HEK293T (cell line): ENCODE data around the gene SLC13A3.

Experiments
- CTCF ChIA-PET: fragments of 350-600 bp; formaldehyde crosslinking; extraction: SDS; loops from one replicate; lab custom pipeline; 2021; ENCODE audit warnings: antibody characterized with exemption, inconsistent platforms; lab: Yijun Ruan, JAX
- POLR2A ChIA-PET: fragments of 350-600 bp; formaldehyde crosslinking; extraction: SDS; loops from one replicate; lab custom pipeline; 2020; ENCODE audit warnings: antibody characterized with exemption, inconsistent platforms; lab: Yijun Ruan, JAX
- DNase-seq: peaks from one replicate; pipeline ENCODE4 v3.0.0; 2012; ENCODE audit warnings: mixed read lengths; ENCODE audit errors: extremely low spot score
- ARNT ChIP-seq: fragments of 450-650 bp; IDR thresholded peaks from 2 replicates; pipeline ENCODE4 v1.6.1; 2017; ENCODE audit warnings: mild to moderate bottlenecking
- BHLHE40 ChIP-seq: fragments of 450-650 bp; IDR thresholded peaks from 2 replicates; pipeline ENCODE4 v1.6.1; 2016; ENCODE audit warnings: mild to moderate bottlenecking, moderate library complexity, borderline replicate concordance
- CTBP1 ChIP-seq: fragments of 450-650 bp; IDR thresholded peaks from 2 replicates; pipeline ENCODE4 v1.6.1; 2016; ENCODE audit warnings: borderline replicate concordance
- ELF4 ChIP-seq: fragments of 450-650 bp; IDR thresholded peaks from 2 replicates; pipeline ENCODE4 v1.6.1; 2017; ENCODE audit warnings: antibody characterized with exemption
- FOXA1 ChIP-seq: fragments of 450-650 bp; IDR thresholded peaks from 2 replicates; pipeline ENCODE4 v1.6.1; 2016; ENCODE audit warnings: mild to moderate bottlenecking
- FOXK2 ChIP-seq: fragments of 450-650 bp; IDR thresholded peaks from 2 replicates; pipeline ENCODE4 v1.6.1; 2016; ENCODE audit warnings: mild to moderate bottlenecking
- FOXM1 ChIP-seq: fragments of 450-650 bp; IDR thresholded peaks from 2 replicates; pipeline ENCODE4 v1.6.1; 2017; ENCODE audit warnings: mild to moderate bottlenecking, borderline replicate concordance
- HDGF ChIP-seq: fragments of 450-650 bp; IDR thresholded peaks from 2 replicates; pipeline ENCODE4 v1.6.1; 2017; ENCODE audit warnings: antibody characterized with exemption, borderline replicate concordance
- L3MBTL2 ChIP-seq: fragments of 450-650 bp; conservative IDR thresholded peaks from 2 replicates; pipeline ENCODE4 v1.6.1; 2016; ENCODE audit warnings: mild to moderate bottlenecking
- LEF1 ChIP-seq: fragments of 450-650 bp; IDR thresholded peaks from 2 replicates; pipeline ENCODE4 v1.6.1; 2017; ENCODE audit warnings: mild to moderate bottlenecking, borderline replicate concordance
- NFRKB ChIP-seq: fragments of 450-650 bp; IDR thresholded peaks from 2 replicates; pipeline ENCODE4 v1.6.1; 2016; ENCODE audit warnings: mild to moderate bottlenecking, moderate library complexity
- SP1 ChIP-seq: fragments of 450-650 bp; IDR thresholded peaks from 2 replicates; pipeline ENCODE4 v1.6.1; 2017
- SUZ12 ChIP-seq: fragments of 450-650 bp; IDR thresholded peaks from 2 replicates; pipeline ENCODE4 v1.6.1; 2016; ENCODE audit warnings: mild to moderate bottlenecking
- TARDBP ChIP-seq: fragments of 450-650 bp; IDR thresholded peaks from 2 replicates; pipeline ENCODE4 v1.6.1; 2016
- ZNF384 ChIP-seq: fragments of 450-650 bp; IDR thresholded peaks from 2 replicates; pipeline ENCODE4 v1.6.1; 2016
- TF ChIP-seq, protein P1 (sequence below): fragments of 450-650 bp; IDR thresholded peaks from 2 replicates; pipeline ENCODE4 v1.6.1; 2016

Gene SLC13A3

GRCh38 chr20:46630306-46630705 lies 21.0 kb downstream of the SLC13A3 start:
- CTCF ChIA-PET: no interaction called here
- DNase-seq: no peak
- POLR2A ChIA-PET: no interaction called here
- no peak for TF ChIP-seq LEF1
- TF ChIP-seq BHLHE40: no peak
- no peak for TF ChIP-seq L3MBTL2
- TF ChIP-seq FOXM1: no peak
- TF ChIP-seq, protein P1, sequence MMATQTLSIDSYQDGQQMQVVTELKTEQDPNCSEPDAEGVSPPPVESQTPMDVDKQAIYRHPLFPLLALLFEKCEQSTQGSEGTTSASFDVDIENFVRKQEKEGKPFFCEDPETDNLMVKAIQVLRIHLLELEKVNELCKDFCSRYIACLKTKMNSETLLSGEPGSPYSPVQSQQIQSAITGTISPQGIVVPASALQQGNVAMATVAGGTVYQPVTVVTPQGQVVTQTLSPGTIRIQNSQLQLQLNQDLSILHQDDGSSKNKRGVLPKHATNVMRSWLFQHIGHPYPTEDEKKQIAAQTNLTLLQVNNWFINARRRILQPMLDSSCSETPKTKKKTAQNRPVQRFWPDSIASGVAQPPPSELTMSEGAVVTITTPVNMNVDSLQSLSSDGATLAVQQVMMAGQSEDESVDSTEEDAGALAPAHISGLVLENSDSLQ: no peak
- TF ChIP-seq CTBP1: no peak
- no peak for TF ChIP-seq ZNF384
- no peak for TF ChIP-seq FOXK2
- TF ChIP-seq SUZ12: no peak
- TF ChIP-seq FOXA1: no peak
- no peak for TF ChIP-seq ELF4
- TF ChIP-seq HDGF: no peak
- no peak for TF ChIP-seq SP1
- TF ChIP-seq TARDBP: no peak
- no peak for TF ChIP-seq NFRKB
- TF ChIP-seq ARNT: no peak

DNA sequence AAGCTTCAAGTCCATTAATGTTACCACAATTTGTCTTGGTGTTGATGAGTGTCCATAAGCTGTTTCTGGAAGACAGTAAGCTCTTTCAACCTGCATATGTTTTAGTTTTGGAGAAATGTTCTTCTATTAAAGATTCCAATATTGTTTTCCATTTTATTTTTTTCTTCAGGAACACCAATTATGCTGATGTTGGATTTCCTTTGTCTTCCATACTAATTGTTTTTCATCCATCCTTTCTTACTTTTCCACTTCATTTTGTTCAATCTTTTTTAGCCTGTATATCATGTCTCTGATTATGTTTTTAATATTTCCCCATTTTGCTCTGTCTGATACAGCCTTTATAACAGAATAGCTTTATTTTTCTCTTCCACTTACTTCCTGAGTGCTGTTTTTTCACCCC lies 21.9 kb downstream of the SLC13A3 start:
- ChIA-PET CTCF (no interaction called here), POLR2A (no interaction called here)
- TF ChIP-seq ARNT: no peak
- no peak for TF ChIP-seq HDGF
- TF ChIP-seq ELF4: no peak
- no peak for TF ChIP-seq SP1
- TF ChIP-seq, protein P1: no peak
- no peak for TF ChIP-seq BHLHE40
- no peak for TF ChIP-seq LEF1
- TF ChIP-seq CTBP1: no peak
- no peak for TF ChIP-seq FOXK2
- TF ChIP-seq TARDBP: no peak
- TF ChIP-seq ZNF384: no peak
- TF ChIP-seq L3MBTL2: no peak
- no peak for TF ChIP-seq NFRKB
- TF ChIP-seq FOXM1: no peak
- TF ChIP-seq FOXA1: no peak
- TF ChIP-seq SUZ12: no peak
- no peak for DNase-seq

DNA sequence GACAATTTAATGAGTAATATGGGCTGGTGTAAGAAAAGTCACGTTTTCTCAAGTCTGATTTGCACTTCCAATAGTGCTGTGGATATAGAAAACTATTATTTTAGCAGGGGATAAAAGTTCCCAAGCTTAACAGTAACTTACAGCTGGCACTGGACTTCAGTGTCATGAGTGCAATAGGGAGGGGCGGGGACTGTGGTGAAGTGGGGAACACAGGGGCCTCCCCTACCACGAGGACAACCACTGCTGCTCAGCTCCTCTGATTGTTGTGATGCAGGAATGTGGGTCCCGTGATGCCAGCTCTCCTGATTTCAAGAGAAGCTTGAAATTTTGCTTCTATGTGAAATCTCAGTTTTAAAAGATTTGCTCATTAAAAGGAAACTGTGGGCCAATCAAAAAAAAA lies 24.0 kb downstream of the SLC13A3 start:
- POLR2A ChIA-PET: no interaction called here
- TF ChIP-seq SP1: no peak
- no peak for TF ChIP-seq NFRKB
- TF ChIP-seq L3MBTL2: no peak
- no peak for TF ChIP-seq SUZ12
- TF ChIP-seq CTBP1: no peak
- no peak for TF ChIP-seq FOXK2
- no peak for TF ChIP-seq ZNF384
- no peak for TF ChIP-seq BHLHE40
- TF ChIP-seq HDGF: no peak
- no peak for TF ChIP-seq TARDBP
- TF ChIP-seq FOXM1: no peak
- TF ChIP-seq, protein P1: no peak
- CTCF ChIA-PET: no interaction called here
- no peak for DNase-seq

DNA sequence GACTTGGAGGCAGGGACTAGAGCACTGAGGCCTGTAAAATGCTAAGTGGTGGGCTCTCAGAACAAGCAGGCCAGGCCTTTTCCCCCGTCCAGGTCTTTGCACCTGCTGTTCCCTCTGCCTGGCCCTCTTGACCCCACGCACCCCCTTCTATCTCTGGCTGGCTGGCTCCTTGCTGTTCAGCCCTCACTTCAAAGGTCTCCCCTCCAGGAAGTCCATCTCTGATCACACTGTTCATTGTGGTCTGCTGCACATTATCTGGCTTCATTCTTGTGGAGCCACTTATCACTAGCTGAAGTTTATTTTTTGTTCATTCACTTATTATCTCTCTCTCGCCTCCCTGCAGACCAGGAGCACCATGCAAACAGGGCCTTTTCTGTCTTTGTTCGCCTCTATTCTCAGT lies 24.5 kb downstream of the SLC13A3 start:
- TF ChIP-seq L3MBTL2: no peak
- no peak for TF ChIP-seq FOXM1
- TF ChIP-seq HDGF: no peak
- TF ChIP-seq, protein P1: no peak
- TF ChIP-seq ZNF384: no peak
- TF ChIP-seq NFRKB: no peak
- no peak for TF ChIP-seq CTBP1
- TF ChIP-seq SUZ12: no peak
- TF ChIP-seq FOXK2: no peak
- TF ChIP-seq ELF4: no peak
- TF ChIP-seq ARNT: no peak
- no peak for TF ChIP-seq LEF1
- POLR2A ChIA-PET: no interaction called here
- CTCF ChIA-PET: no interaction called here
- DNase-seq: no peak

GRCh38 chr20:46625875-46626373 lies 25.3 kb downstream of the SLC13A3 start:
- POLR2A ChIA-PET: no interaction called here
- no peak for DNase-seq
- TF ChIP-seq HDGF (no peak), FOXM1 (no peak), FOXA1 (no peak), L3MBTL2 (no peak), CTBP1 (no peak)
- CTCF ChIA-PET: no interaction called here

- CTCF ChIA-PET: no interaction called here
- POLR2A ChIA-PET: no interaction called here
- no peak for DNase-seq
- no peak for TF ChIP-seq BHLHE40
- no peak for TF ChIP-seq LEF1
- no peak for TF ChIP-seq FOXA1
- TF ChIP-seq, protein P1: no peak
- no peak for TF ChIP-seq HDGF
- TF ChIP-seq ZNF384: no peak
- TF ChIP-seq SP1: no peak
- TF ChIP-seq FOXM1: no peak
- TF ChIP-seq ELF4: no peak
- TF ChIP-seq FOXK2: no peak
- no peak for TF ChIP-seq NFRKB
These were observed 26.3 kb downstream of the SLC13A3 start for GRCh38 chr20:46624946-46625345.
